ENCODE results near the gene SH3RF1.
"Not testable (repeated sequence)": the region's sequence is repeated elsewhere in the genome, so short reads cannot be mapped to it uniquely, and the experiment has no call there.

- TF ChIP-seq, protein P1, sequence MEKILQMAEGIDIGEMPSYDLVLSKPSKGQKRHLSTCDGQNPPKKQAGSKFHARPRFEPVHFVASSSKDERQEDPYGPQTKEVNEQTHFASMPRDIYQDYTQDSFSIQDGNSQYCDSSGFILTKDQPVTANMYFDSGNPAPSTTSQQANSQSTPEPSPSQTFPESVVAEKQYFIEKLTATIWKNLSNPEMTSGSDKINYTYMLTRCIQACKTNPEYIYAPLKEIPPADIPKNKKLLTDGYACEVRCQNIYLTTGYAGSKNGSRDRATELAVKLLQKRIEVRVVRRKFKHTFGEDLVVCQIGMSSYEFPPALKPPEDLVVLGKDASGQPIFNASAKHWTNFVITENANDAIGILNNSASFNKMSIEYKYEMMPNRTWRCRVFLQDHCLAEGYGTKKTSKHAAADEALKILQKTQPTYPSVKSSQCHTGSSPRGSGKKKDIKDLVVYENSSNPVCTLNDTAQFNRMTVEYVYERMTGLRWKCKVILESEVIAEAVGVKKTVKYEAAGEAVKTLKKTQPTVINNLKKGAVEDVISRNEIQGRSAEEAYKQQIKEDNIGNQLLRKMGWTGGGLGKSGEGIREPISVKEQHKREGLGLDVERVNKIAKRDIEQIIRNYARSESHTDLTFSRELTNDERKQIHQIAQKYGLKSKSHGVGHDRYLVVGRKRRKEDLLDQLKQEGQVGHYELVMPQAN (conservative IDR thresholded peaks at IDR 0.05): not testable (repeated sequence)
- not testable (repeated sequence) for TF ChIP-seq ZNF592 (IDR thresholded peaks at IDR 0.05); SIN3A (IDR thresholded peaks at IDR 0.05; ENCODE audit: low read depth, low read length); CBX3 (IDR thresholded peaks at IDR 0.05; ENCODE audit: borderline replicate concordance, low read depth); ATF2 (IDR thresholded peaks at IDR 0.05; ENCODE audit: low read length); CREB1 (IDR thresholded peaks at IDR 0.05; ENCODE audit: low read depth); RCOR1 (conservative IDR thresholded peaks at IDR 0.05; ENCODE audit: low read depth, low read length); POLR2A (IDR thresholded peaks at IDR 0.05; ENCODE audit: low read depth, low read length)
- TF ChIP-seq, protein P2, sequence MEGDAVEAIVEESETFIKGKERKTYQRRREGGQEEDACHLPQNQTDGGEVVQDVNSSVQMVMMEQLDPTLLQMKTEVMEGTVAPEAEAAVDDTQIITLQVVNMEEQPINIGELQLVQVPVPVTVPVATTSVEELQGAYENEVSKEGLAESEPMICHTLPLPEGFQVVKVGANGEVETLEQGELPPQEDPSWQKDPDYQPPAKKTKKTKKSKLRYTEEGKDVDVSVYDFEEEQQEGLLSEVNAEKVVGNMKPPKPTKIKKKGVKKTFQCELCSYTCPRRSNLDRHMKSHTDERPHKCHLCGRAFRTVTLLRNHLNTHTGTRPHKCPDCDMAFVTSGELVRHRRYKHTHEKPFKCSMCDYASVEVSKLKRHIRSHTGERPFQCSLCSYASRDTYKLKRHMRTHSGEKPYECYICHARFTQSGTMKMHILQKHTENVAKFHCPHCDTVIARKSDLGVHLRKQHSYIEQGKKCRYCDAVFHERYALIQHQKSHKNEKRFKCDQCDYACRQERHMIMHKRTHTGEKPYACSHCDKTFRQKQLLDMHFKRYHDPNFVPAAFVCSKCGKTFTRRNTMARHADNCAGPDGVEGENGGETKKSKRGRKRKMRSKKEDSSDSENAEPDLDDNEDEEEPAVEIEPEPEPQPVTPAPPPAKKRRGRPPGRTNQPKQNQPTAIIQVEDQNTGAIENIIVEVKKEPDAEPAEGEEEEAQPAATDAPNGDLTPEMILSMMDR (IDR thresholded peaks at IDR 0.05 in 2 of 3, conservative IDR thresholded peaks at IDR 0.05 in 1 of 3; ENCODE audit: control insufficient read depth in 2 of 3, extremely low read depth in 1 of 3, insufficient read depth in 1 of 3, low read depth in 3 of 3, low read length in 3 of 3): not testable (repeated sequence)
Observed at GRCh38 chr4:169277838-169278237, 7.1 kb upstream of the SH3RF1 start.

Data from GM12878 (cell line).